ENCODE measurements around the gene P2RY1. TPM values are rescaled to one million over a fixed set of nuclear protein-coding genes. Genes with fewer than 3 reads are reported as not detected.
A peak's percentile ranks its signal among the peaks of the same experiment; 100 is the strongest.

Gene P2RY1, protein sequence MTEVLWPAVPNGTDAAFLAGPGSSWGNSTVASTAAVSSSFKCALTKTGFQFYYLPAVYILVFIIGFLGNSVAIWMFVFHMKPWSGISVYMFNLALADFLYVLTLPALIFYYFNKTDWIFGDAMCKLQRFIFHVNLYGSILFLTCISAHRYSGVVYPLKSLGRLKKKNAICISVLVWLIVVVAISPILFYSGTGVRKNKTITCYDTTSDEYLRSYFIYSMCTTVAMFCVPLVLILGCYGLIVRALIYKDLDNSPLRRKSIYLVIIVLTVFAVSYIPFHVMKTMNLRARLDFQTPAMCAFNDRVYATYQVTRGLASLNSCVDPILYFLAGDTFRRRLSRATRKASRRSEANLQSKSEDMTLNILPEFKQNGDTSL
- 1 to 10 TPM; 1.1 to 4.7 (median 2.0) TPM for total RNA-seq

DNA sequence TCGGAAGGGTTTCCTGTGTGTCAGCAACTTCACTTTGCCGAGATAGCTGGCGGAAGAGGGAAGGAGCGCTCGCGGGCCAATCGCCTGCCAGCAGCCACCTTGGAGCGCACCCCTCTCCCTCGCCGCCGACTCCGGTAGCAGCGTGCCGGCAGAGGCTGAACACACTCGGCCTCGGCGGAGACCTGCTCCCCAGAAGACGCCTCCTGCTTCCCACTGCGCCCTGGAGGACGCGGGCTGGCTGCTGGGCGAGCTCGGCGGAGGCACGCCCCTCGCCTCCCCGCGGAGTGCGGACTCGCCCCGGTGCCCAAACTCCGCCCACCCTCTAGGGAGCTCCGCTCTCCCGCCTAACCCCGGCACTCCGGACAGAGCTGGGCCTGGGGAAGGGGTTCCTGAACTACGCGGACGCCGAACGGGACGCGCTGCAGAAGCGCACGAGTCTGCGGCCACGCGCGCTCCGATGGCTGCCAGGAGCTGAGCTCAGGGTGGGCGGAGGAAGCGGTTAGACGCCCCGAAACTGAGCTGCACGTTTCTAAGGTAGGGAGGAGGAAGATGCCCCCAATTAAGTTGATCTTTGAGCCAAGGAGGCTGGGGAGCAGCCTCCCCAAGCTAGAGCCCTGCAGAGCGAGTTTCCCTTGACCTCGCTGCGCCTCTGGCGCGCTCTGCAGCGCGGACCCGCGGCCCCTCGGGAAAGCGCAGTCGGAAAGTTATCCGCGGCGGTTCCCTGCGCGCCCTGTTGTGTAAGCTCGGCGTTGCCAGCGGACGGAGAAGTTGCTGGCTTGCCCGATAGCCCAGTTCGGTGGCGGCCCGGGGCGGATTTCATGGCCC is at the start of gene P2RY1:
Gene P2RY1, plus strand, starts transcription at position 356 of the 825 bp plus-strand sequence. CDS start 652 bp downstream, outside the sequence.
- WGBS, 2 donors (ENCODE audit: low coverage in 1 of 2), result 0% methylated on average over 13 of the region's 81 CpGs; no CpG with 5 or more reads in 1 of the 2 donors
- peak; percentile 76 for ATAC-seq
- H3K27ac ChIP-seq, result peak within 1 kb of the TSS in 3 of 4 donors; percentile 62 to 76 (median 65)

DNA sequence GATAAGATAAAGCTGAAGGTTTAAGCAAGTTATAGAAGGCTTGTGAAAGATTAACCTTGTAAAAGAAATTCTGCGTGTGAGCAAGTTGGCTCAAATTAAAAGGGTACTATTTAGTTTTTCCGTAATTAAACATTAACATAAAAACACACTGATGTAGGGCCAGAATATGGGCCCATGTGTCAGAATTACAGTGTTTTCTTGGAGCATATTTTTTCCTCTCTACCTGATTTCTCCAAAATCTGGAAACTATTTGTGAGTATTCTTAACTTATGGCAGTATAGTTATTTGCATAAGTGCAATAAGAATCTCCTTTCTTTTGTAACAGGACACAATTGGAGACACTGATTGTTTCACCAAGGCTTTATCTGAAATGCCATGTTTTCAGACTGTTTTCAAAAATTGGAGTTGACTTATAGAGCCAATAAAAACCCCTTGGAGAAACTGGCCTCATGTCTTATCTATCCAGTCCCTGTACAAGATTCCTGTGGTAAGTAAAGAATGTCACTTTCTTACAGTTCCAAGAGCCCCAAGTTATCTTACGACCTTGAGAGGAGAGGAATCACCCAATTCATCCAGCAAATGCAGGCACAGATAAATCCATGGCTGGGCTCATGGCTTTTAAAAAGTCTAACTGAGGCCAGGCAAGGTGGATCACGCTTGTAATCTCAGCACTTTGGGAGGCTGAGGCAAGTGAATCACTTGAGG is 47.8 kb upstream of the P2RY1 start:
- Histone ChIP-seq H3K4me1 (no peaks in the 10 kb centered on the region), H3K36me3 (no peaks in the 10 kb centered on the region), H3K27me3 (no peaks in the 10 kb centered on the region), H3K4me3 (no peak overlapping the region), H3K27ac (no peak overlapping the region), H3K9me3 (no peaks in the 10 kb centered on the region)
- WGBS, 2 donors (ENCODE audit: low coverage in 1 of 2), result 65 to 82% methylated on average over 3 to 4 of the region's 4 CpGs
- TF ChIP-seq EP300 (IDR thresholded peaks at IDR 0.05) (no peak), POLR2A (IDR thresholded peaks at IDR 0.05) (no peak), POLR2AphosphoS5 (IDR thresholded peaks at IDR 0.05) (no peak)
- TF ChIP-seq, protein P1, sequence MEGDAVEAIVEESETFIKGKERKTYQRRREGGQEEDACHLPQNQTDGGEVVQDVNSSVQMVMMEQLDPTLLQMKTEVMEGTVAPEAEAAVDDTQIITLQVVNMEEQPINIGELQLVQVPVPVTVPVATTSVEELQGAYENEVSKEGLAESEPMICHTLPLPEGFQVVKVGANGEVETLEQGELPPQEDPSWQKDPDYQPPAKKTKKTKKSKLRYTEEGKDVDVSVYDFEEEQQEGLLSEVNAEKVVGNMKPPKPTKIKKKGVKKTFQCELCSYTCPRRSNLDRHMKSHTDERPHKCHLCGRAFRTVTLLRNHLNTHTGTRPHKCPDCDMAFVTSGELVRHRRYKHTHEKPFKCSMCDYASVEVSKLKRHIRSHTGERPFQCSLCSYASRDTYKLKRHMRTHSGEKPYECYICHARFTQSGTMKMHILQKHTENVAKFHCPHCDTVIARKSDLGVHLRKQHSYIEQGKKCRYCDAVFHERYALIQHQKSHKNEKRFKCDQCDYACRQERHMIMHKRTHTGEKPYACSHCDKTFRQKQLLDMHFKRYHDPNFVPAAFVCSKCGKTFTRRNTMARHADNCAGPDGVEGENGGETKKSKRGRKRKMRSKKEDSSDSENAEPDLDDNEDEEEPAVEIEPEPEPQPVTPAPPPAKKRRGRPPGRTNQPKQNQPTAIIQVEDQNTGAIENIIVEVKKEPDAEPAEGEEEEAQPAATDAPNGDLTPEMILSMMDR (IDR thresholded peaks at IDR 0.05), result no peak
- no peak for ATAC-seq

More for the DNA sequence above, at the start of gene P2RY1:
- TF ChIP-seq, protein P1 (IDR thresholded peaks at IDR 0.05), result peak in 2 of 4 experiments; percentile 5 to 23
- TF ChIP-seq POLR2A (IDR thresholded peaks at IDR 0.05) (peak; percentile 26 to 30), POLR2AphosphoS5 (IDR thresholded peaks at IDR 0.05) (peak; percentile 13), EP300 (IDR thresholded peaks at IDR 0.05) (no peak)
- peaks cover 28% of the 10 kb centered on the region for H3K27me3 ChIP-seq
- H3K4me3 ChIP-seq, result peak within 1 kb of the TSS; percentile 68 to 72
- H3K36me3 ChIP-seq, result no peaks in the 10 kb centered on the region
- H3K9me3 ChIP-seq, result no peaks in the 10 kb centered on the region
- peaks cover 0 to 17% (median 7%) of the 10 kb centered on the region in 3 donors for H3K4me1 ChIP-seq

DNA sequence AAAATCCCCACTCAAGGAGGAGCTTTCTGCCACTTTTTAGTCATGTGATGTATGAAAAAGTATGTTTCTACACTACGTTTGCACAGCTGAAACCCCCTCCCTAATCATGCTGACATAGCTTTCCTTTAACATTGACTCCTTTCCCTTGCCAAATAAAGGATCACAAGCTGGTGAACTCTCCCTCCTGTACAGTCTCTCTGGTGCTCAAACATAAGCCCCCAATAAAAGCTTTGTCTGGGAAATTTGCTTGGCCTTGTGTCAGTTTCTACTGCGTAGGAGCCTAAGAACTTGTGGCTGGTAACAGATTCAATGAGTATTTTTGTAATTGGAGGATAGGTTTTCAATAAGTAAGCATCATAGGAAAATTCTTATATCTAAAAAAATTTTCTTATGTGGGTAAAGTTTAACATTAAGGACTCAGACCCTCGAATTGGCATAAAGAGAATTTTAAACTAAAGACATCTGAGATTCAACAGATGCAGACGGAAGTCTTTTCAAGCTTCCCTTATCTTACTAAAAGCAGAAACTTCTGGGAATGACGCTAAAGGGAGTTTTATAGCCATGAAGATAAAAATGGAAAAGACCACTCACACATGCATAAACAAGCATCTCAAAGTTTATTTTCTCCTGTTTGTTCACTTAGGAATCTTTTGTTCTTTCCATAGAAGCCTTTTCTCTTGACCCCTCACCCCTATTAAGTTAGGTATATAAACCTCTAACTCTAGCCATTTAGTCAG is 44.1 kb upstream of the P2RY1 start:
- Histone ChIP-seq H3K9me3 (no peaks in the 10 kb centered on the region), H3K4me3 (no peak overlapping the region), H3K27me3 (no peaks in the 10 kb centered on the region), H3K4me1 (no peaks in the 10 kb centered on the region), H3K36me3 (no peaks in the 10 kb centered on the region), H3K27ac (no peak overlapping the region)
- TF ChIP-seq POLR2A (IDR thresholded peaks at IDR 0.05) (no peak), POLR2AphosphoS5 (IDR thresholded peaks at IDR 0.05) (no peak), EP300 (IDR thresholded peaks at IDR 0.05) (no peak)
- TF ChIP-seq, protein P1 (IDR thresholded peaks at IDR 0.05), result no peak
- WGBS, 2 donors (ENCODE audit: low coverage in 1 of 2), result 66 to 80% methylated on average over 5 of the region's 5 CpGs
- no peak for ATAC-seq

DNA sequence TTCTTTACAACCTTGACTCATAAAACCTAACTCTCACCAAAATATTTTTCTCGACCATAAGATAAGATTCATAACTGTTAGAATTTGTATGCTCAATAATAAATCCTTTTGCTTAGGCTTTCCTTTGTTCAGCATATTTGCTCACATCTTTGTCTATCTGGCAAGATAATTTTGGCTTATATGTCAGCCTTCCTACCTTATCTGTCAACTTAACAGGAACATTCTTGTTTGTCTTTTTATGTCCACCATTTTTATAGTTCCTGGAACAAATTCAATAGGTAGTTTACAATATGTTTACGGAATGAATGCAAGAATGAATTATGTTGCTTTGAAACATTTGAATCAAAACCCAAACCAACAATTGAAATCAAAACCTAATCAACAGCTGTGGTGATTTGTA is 41.0 kb upstream of the P2RY1 start:
- Histone ChIP-seq H3K36me3 (no peaks in the 10 kb centered on the region), H3K9me3 (no peaks in the 10 kb centered on the region), H3K4me1 (no peaks in the 10 kb centered on the region), H3K27ac (no peak overlapping the region), H3K27me3 (no peaks in the 10 kb centered on the region), H3K4me3 (no peak overlapping the region)
- ATAC-seq, result no peak
- TF ChIP-seq EP300 (IDR thresholded peaks at IDR 0.05), result no peak
- TF ChIP-seq, protein P1 (IDR thresholded peaks at IDR 0.05), result no peak
- no peak for TF ChIP-seq POLR2A (IDR thresholded peaks at IDR 0.05)
- TF ChIP-seq POLR2AphosphoS5 (IDR thresholded peaks at IDR 0.05), result no peak
- WGBS, 2 donors (ENCODE audit: low coverage in 1 of 2), result 88 to 92% methylated on average over 2 of the region's 2 CpGs

Data from gastroesophageal sphincter (tissue), 4 donors.